ENCODE measurements around the gene DEFB114.

DEFB114 gene

DNA sequence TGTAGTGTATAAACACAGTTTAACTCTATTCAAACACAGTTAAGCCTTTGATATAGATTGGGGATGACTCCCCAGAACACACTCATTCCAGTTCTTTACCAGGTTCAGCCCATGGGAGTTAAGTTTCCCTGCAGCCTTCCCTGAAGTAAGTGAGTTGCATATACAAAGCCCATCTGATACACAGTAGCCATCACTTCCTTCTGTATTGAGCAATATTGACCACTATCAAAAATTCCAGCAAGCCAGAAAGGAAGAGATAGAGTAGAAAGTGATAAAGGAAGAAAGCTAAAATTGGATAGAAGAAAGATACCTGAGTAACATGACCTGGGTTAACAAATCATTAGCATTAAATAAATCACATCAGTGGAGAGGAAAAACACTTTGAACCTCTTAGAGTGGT, 34.6 kb downstream of the DEFB114 start:
- H3K27ac ChIP-seq (replicated peaks): no peak overlapping the region
- TF ChIP-seq SPI1 (IDR thresholded peaks at IDR 0.05; ENCODE audit: borderline replicate concordance, low read depth) (no peak), GABPA (IDR thresholded peaks at IDR 0.05; ENCODE audit: low read depth) (no peak), POLR2AphosphoS5 (IDR thresholded peaks at IDR 0.05; ENCODE audit: low read depth) (no peak)
- TF ChIP-seq, protein P1, sequence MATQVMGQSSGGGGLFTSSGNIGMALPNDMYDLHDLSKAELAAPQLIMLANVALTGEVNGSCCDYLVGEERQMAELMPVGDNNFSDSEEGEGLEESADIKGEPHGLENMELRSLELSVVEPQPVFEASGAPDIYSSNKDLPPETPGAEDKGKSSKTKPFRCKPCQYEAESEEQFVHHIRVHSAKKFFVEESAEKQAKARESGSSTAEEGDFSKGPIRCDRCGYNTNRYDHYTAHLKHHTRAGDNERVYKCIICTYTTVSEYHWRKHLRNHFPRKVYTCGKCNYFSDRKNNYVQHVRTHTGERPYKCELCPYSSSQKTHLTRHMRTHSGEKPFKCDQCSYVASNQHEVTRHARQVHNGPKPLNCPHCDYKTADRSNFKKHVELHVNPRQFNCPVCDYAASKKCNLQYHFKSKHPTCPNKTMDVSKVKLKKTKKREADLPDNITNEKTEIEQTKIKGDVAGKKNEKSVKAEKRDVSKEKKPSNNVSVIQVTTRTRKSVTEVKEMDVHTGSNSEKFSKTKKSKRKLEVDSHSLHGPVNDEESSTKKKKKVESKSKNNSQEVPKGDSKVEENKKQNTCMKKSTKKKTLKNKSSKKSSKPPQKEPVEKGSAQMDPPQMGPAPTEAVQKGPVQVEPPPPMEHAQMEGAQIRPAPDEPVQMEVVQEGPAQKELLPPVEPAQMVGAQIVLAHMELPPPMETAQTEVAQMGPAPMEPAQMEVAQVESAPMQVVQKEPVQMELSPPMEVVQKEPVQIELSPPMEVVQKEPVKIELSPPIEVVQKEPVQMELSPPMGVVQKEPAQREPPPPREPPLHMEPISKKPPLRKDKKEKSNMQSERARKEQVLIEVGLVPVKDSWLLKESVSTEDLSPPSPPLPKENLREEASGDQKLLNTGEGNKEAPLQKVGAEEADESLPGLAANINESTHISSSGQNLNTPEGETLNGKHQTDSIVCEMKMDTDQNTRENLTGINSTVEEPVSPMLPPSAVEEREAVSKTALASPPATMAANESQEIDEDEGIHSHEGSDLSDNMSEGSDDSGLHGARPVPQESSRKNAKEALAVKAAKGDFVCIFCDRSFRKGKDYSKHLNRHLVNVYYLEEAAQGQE (IDR thresholded peaks at IDR 0.05; ENCODE audit: insufficient replicate concordance, low read depth): no peak
- TF ChIP-seq, protein P2, sequence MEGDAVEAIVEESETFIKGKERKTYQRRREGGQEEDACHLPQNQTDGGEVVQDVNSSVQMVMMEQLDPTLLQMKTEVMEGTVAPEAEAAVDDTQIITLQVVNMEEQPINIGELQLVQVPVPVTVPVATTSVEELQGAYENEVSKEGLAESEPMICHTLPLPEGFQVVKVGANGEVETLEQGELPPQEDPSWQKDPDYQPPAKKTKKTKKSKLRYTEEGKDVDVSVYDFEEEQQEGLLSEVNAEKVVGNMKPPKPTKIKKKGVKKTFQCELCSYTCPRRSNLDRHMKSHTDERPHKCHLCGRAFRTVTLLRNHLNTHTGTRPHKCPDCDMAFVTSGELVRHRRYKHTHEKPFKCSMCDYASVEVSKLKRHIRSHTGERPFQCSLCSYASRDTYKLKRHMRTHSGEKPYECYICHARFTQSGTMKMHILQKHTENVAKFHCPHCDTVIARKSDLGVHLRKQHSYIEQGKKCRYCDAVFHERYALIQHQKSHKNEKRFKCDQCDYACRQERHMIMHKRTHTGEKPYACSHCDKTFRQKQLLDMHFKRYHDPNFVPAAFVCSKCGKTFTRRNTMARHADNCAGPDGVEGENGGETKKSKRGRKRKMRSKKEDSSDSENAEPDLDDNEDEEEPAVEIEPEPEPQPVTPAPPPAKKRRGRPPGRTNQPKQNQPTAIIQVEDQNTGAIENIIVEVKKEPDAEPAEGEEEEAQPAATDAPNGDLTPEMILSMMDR (IDR thresholded peaks at IDR 0.05; ENCODE audit: insufficient read depth, low read length): no peak
- DNase-seq (ENCODE audit: low read depth in 1 of 2, low spot score in 1 of 2): no peak
- H3K27me3 ChIP-seq (ENCODE audit: insufficient read depth, poor library complexity, severe bottlenecking): no peaks in the 10 kb centered on the region
- H3K4me3 ChIP-seq (replicated peaks; ENCODE audit: insufficient read depth, low read length): no peak overlapping the region

DNA sequence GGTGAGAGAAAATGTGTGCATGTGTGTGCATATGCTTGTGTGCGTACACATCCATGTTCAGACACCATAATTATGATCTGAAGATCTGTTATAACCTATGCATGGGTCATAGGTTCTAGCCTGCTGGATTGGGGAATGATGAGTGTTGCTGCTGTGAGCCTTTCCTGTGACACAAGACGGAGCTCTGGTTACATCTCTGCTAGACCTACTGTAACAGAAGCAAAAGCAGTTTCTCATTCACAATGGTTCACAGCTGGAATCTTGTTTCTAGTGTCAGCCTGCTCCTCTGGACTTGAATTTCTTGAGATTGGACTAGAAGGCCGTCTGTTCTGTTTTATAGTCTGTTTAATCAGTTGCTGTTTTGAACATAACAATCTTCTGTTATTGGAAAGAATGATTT, 40.1 kb downstream of the DEFB114 start:
- TF ChIP-seq SPI1 (IDR thresholded peaks at IDR 0.05; ENCODE audit: borderline replicate concordance, low read depth): no peak
- TF ChIP-seq, protein P2 (IDR thresholded peaks at IDR 0.05; ENCODE audit: insufficient read depth, low read length): no peak
- TF ChIP-seq, protein P1 (IDR thresholded peaks at IDR 0.05; ENCODE audit: insufficient replicate concordance, low read depth): no peak
- TF ChIP-seq GABPA (IDR thresholded peaks at IDR 0.05; ENCODE audit: low read depth): no peak
- TF ChIP-seq POLR2AphosphoS5 (IDR thresholded peaks at IDR 0.05; ENCODE audit: low read depth): no peak
- Histone ChIP-seq H3K4me3 (replicated peaks; ENCODE audit: insufficient read depth, low read length) (no peak overlapping the region), H3K27me3 (ENCODE audit: insufficient read depth, poor library complexity, severe bottlenecking) (no peaks in the 10 kb centered on the region), H3K27ac (replicated peaks) (no peak overlapping the region)
- DNase-seq (ENCODE audit: low read depth in 1 of 2, low spot score in 1 of 2): no peak

DNA sequence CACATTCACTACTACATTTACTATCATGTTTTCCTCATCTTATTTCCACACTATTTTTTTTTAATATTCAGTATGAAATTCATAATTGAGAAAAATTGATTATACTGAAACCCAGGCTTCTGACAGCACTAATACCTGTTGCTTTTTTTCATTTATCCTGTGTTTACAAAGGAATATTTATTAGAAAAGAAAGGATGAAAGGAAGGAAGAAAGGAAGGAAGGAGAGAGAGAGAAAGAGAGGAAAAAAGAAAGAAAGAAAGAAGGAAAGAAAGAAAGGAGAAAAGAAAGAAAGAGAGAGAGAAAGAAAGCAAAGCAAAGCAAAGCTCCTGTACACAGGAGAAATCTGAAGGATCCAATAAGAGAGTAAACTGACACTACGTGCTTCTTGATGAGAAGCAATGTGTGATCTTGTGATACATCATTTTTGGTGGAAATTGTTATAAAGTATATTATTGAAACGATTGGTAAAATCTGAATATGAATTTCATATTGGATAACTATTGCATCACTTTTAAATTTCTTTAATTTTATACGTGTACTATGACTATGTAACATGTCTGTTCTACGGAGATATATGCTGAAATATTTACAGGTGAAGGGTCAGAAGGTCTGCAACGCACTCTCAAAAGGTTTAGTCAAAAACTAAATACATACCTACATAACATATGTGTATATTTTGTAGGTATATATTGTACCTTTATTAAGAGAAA, 43.9 kb downstream of the DEFB114 start:
- Histone ChIP-seq H3K27me3 (ENCODE audit: insufficient read depth, poor library complexity, severe bottlenecking) (no peaks in the 10 kb centered on the region), H3K27ac (replicated peaks) (no peak overlapping the region), H3K4me3 (replicated peaks; ENCODE audit: insufficient read depth, low read length) (no peak overlapping the region)
- DNase-seq (ENCODE audit: low read depth in 1 of 2, low spot score in 1 of 2): no peak
- TF ChIP-seq, protein P1 (IDR thresholded peaks at IDR 0.05; ENCODE audit: insufficient replicate concordance, low read depth): no peak
- TF ChIP-seq, protein P2 (IDR thresholded peaks at IDR 0.05; ENCODE audit: insufficient read depth, low read length): no peak
- TF ChIP-seq SPI1 (IDR thresholded peaks at IDR 0.05; ENCODE audit: borderline replicate concordance, low read depth): no peak
- TF ChIP-seq POLR2AphosphoS5 (IDR thresholded peaks at IDR 0.05; ENCODE audit: low read depth): no peak
- TF ChIP-seq GABPA (IDR thresholded peaks at IDR 0.05; ENCODE audit: low read depth): no peak

All from HL-60 (cell line).